MM.1S (cell line): ENCODE measurements around the gene LDLRAD4.

Source experiments
- DNase-seq: peaks from one replicate; pipeline ENCODE4 v3.0.0-alpha.2; 2015
- H2AFZ ChIP-seq: fragments of 300-600 bp; sonication (generic); 2 replicates; pipeline ENCODE4 v1.6.0; 2016; ENCODE audit warnings: antibody characterized with exemption, low read length
- H3F3A ChIP-seq: fragments of 300-600 bp; sonication (generic); 2 replicates; pipeline ENCODE4 v1.6.1; 2016; ENCODE audit warnings: mild to moderate bottlenecking, antibody characterized with exemption, low read length, moderate library complexity, mixed read lengths; ENCODE audit not compliant: insufficient read depth
- H3K27ac ChIP-seq: fragments of 300-600 bp; sonication (generic); 2 replicates; pipeline ENCODE4 v1.5.1; 2016; ENCODE audit warnings: mild to moderate bottlenecking, low read length
- H3K27me3 ChIP-seq: fragments of 300-600 bp; sonication (generic); replicated peaks from 2 replicates; pipeline ENCODE4 v1.6.0; 2016; ENCODE audit warnings: low read length; ENCODE audit not compliant: insufficient read depth
- H3K36me3 ChIP-seq: fragments of 300-600 bp; sonication (generic); replicated peaks from 2 replicates; pipeline ENCODE4 v1.6.1; 2016; ENCODE audit warnings: mild to moderate bottlenecking, low read length, mixed read lengths; ENCODE audit not compliant: insufficient read depth
- H3K4me1 ChIP-seq: fragments of 300-600 bp; sonication (generic); 2 replicates; pipeline ENCODE4 v1.6.1; 2016; ENCODE audit warnings: low read length, mixed read lengths
- H3K4me2 ChIP-seq: fragments of 300-600 bp; sonication (generic); 2 replicates; pipeline ENCODE4 v1.6.0; 2016; ENCODE audit warnings: low read depth, low read length
- H3K4me3 ChIP-seq: fragments of 300-600 bp; sonication (generic); 2 replicates; pipeline ENCODE4 v1.5.1; 2016; ENCODE audit warnings: low read length, mixed read lengths
- H3K79me2 ChIP-seq: fragments of 300-600 bp; sonication (generic); 2 replicates; pipeline ENCODE4 v1.6.1; 2016; ENCODE audit warnings: mixed run types, low read length, mixed read lengths
- H3K9ac ChIP-seq: fragments of 300-600 bp; sonication (generic); 2 replicates; pipeline ENCODE4 v1.6.1; 2016; ENCODE audit warnings: low read length, mixed read lengths
- H3K9me2 ChIP-seq: fragments of 300-600 bp; sonication (generic); replicated peaks from 2 replicates; pipeline ENCODE4 v1.6.1; 2016; ENCODE audit warnings: mild to moderate bottlenecking, low read length, mixed read lengths; ENCODE audit not compliant: insufficient read depth
- H3K9me3 ChIP-seq: fragments of 300-600 bp; sonication (generic); replicated peaks from 2 replicates; pipeline ENCODE4 v1.6.1; 2016; ENCODE audit warnings: mild to moderate bottlenecking, low read length, mixed read lengths; ENCODE audit not compliant: insufficient read depth
- H4K20me1 ChIP-seq: fragments of 300-600 bp; sonication (generic); 2 replicates; pipeline ENCODE4 v1.6.1; 2016; ENCODE audit warnings: mild to moderate bottlenecking, low read length, moderate library complexity, mixed read lengths; ENCODE audit not compliant: insufficient read depth
- EZH2 ChIP-seq: fragments of 300-600 bp; sonication (generic); optimal IDR thresholded peaks from 2 replicates; pipeline ENCODE3; 2017; ENCODE audit warnings: low read depth, mild to moderate bottlenecking, antibody characterized with exemption, low read length, mixed read lengths
- EZH2phosphoT487 ChIP-seq: fragments of 300-600 bp; sonication (generic); IDR thresholded peaks from 2 replicates; pipeline ENCODE4 v1.6.1; 2018; ENCODE audit warnings: antibody characterized with exemption, low read length
- TF ChIP-seq, protein P1 (sequence below): fragments of 300-600 bp; sonication (generic); IDR thresholded peaks from 2 replicates; pipeline ENCODE4 v1.5.1; 2016; ENCODE audit warnings: antibody characterized with exemption, low read length, mixed read lengths

LDLRAD4 gene

DNA sequence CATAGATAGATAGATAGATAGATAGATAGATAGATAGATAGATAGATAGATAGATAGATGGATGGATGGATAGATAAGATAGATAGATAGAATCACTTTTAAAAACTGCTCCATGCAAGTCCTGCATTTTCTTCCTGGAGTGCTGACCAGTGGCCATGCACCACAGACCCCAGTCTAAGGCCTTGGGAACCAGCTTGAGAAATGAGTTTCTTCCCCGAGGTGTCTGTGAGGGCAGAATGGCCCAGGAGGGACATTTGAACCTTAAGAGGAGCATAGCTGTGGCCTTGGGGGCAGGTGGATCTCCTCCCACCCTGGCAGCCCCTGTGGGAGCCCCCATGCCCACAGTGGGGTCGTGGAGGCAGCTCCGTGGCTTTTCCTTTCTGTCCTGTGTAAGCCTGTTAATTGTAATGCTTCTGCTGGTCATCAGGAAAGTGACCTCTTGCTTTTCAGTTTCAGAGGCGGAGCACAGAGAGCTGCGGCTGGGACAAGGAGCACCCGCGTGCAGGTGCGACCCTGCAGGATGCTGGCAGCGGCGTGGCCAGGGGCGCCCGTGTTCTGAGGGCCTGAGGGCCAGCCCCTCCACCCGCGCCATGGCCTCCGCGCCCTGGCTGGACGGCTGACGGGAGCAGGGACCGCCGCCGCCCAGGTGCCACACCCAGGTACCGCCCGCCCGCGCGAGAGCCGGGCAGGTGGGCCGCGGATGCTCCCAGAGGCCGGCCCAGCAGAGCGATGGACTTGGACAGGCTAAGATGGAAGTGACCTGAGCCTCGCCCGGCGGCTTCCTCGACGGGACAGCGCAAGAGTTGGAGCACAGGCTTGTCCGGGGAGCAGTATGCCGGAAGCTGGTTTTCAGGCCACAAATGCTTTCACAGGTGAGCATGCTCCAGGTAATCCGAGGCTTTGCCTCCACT is 168.6 kb downstream of the LDLRAD4 start:
- Histone ChIP-seq H3K27ac (no peak overlapping the region), H3K4me2 (no peak overlapping the region)

DNA sequence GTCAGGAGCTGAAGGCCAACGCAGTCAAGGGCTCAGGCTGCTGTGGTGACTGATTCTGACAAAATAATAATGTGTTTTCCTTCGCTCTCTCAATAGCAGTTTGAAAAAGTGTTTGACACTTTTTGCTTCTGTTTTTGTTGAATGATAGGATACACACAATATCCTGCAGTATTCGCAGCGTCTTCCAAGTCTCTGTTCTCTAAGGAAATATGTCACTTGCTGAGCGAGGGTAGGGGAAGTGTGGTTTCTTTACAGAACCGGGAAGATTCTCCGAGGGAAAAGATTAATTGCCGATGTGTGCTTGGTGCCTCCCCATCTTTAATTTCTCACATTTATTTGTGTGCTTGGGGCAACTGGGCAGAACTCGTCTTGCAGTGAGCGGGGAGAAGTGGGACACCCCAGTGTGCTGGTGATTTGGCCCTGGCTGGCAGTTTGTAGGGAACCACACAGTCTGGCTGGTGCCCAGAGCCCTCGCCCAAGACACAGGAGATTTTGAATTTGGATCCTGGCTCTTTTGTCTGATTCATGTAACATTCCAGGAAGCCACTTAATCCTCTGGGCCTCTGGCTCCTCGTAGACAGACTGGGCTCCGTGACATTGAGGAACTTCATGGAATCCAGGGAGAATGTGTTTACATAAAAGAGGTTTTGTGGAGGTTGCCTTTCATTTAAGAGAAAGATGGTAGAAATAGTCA is 169.4 kb downstream of the LDLRAD4 start:
- no peak overlapping the region for H3K27ac ChIP-seq
- H2AFZ ChIP-seq = no peak overlapping the region
- H3K4me3 ChIP-seq = no peak overlapping the region
- H3K27me3 ChIP-seq = no peaks in the 10 kb centered on the region
- no peak for TF ChIP-seq EZH2
- TF ChIP-seq EZH2phosphoT487 = no peak
- TF ChIP-seq, protein P1, sequence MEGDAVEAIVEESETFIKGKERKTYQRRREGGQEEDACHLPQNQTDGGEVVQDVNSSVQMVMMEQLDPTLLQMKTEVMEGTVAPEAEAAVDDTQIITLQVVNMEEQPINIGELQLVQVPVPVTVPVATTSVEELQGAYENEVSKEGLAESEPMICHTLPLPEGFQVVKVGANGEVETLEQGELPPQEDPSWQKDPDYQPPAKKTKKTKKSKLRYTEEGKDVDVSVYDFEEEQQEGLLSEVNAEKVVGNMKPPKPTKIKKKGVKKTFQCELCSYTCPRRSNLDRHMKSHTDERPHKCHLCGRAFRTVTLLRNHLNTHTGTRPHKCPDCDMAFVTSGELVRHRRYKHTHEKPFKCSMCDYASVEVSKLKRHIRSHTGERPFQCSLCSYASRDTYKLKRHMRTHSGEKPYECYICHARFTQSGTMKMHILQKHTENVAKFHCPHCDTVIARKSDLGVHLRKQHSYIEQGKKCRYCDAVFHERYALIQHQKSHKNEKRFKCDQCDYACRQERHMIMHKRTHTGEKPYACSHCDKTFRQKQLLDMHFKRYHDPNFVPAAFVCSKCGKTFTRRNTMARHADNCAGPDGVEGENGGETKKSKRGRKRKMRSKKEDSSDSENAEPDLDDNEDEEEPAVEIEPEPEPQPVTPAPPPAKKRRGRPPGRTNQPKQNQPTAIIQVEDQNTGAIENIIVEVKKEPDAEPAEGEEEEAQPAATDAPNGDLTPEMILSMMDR = no peak
- no peaks in the 10 kb centered on the region for H3F3A ChIP-seq
- H3K36me3 ChIP-seq = no peaks in the 10 kb centered on the region
- H3K9ac ChIP-seq = no peak overlapping the region
- no peak for DNase-seq
- no peaks in the 10 kb centered on the region for H4K20me1 ChIP-seq
- no peaks in the 10 kb centered on the region for H3K9me2 ChIP-seq
- H3K9me3 ChIP-seq = no peaks in the 10 kb centered on the region
- no peaks in the 10 kb centered on the region for H3K79me2 ChIP-seq
- H3K4me2 ChIP-seq = no peak overlapping the region
- H3K4me1 ChIP-seq = no peaks in the 10 kb centered on the region

More for the DNA sequence above, 168.6 kb downstream of the LDLRAD4 start:
- Histone ChIP-seq H2AFZ (no peak overlapping the region), H3K9me3 (no peaks in the 10 kb centered on the region), H3K4me1 (peaks cover 5% of the 10 kb centered on the region; the same call in 1 of the 2 replicates), H3K4me3 (no peak overlapping the region), H3K79me2 (no peaks in the 10 kb centered on the region), H3K9ac (no peak overlapping the region), H3K9me2 (no peaks in the 10 kb centered on the region), H3K36me3 (no peaks in the 10 kb centered on the region), H3K27me3 (no peaks in the 10 kb centered on the region), H4K20me1 (no peaks in the 10 kb centered on the region), H3F3A (no peaks in the 10 kb centered on the region)
- TF ChIP-seq, protein P1 = no peak
- DNase-seq = no peak

DNA sequence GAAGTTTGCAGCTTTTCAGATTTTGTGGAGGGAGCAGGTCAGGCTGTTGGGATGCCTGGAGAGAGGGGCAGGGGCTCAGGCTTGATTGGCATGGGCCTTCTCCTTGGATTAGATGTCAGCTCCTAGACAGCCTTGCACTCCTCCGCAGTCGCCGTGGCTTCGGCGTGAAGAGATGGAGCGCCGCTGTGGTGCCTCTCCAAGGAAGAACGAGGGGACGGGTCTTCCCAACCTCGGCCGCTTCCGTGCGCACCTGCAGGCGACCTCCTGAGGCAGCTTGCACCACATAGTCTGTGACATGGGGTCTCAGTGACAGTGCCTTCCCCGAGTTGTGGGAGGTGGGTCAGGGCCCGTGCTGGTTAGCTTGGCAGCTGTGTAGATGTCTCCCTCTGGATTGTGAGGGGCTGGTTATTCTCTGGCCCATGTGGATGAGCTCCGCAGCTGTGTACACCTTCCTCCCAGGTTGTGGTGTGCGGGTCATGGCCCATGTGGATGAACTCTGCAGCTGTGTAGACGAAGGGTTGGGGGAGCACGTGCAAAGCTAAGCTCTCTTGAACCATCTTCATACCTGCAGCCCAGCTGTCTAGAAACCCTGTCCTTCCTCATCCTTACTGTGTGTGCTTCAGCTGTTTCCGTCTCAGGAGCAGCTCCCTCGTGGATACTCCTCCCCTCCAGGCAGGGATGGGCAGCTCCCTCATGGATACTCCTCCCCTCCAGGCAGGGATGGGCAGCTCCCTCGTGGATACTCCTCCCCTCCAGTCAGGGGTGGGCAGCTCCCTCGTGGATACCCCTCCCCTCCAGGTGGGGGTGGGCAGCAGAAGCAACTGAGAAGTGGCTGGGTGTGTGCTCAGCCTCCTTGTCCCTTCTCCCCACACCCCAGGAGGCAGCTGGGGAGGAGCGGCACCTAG is 170.3 kb downstream of the LDLRAD4 start:
- Histone ChIP-seq H2AFZ (no peak overlapping the region), H4K20me1 (no peaks in the 10 kb centered on the region), H3K4me3 (no peak overlapping the region), H3K79me2 (no peaks in the 10 kb centered on the region), H3K27me3 (no peaks in the 10 kb centered on the region), H3K27ac (no peak overlapping the region), H3K4me2 (no peak overlapping the region), H3K4me1 (no peaks in the 10 kb centered on the region), H3K9ac (no peak overlapping the region), H3F3A (no peaks in the 10 kb centered on the region), H3K9me3 (no peaks in the 10 kb centered on the region), H3K9me2 (no peaks in the 10 kb centered on the region), H3K36me3 (no peaks in the 10 kb centered on the region)
- no peak for DNase-seq
- TF ChIP-seq, protein P1 = no peak
- TF ChIP-seq EZH2phosphoT487 (no peak), EZH2 (no peak)
